BE2C (cell line): ENCODE results near the gene TYW1.
"Not testable (repeated sequence)": the region's sequence is repeated elsewhere in the genome, so short reads cannot be mapped to it uniquely, and the experiment has no call there.

ENCODE experiments used
- DNase-seq: peaks from one replicate; pipeline ENCODE4 v3.0.0-alpha.2; 2020
- H3K27me3 ChIP-seq: fragments of 250-450 bp; sonication (Bioruptor Pico); 2 replicates; pipeline ENCODE4 v1.5.1; 2020; ENCODE audit warnings: mild to moderate bottlenecking
- H3K36me3 ChIP-seq: fragments of 250-450 bp; sonication (Bioruptor Pico); 2 replicates; pipeline ENCODE4 v1.5.1; 2020; ENCODE audit warnings: mild to moderate bottlenecking
- H3K4me1 ChIP-seq: fragments of 250-450 bp; sonication (Bioruptor Pico); 2 replicates; pipeline ENCODE4 v1.5.1; 2020
- H3K4me3 ChIP-seq: 2 replicates; pipeline ENCODE4 v1.5.1; 2011; ENCODE audit warnings: low read depth, low read length
- H3K9me3 ChIP-seq: fragments of 250-450 bp; sonication (Bioruptor Pico); 2 replicates; pipeline ENCODE4 v1.5.1; 2020
- TF ChIP-seq, protein P1 (sequence below): IDR thresholded peaks from 2 replicates; pipeline ENCODE4 v1.5.1; 2012; ENCODE audit warnings: mild to moderate bottlenecking, low read depth, low read length

The TYW1 gene

DNA sequence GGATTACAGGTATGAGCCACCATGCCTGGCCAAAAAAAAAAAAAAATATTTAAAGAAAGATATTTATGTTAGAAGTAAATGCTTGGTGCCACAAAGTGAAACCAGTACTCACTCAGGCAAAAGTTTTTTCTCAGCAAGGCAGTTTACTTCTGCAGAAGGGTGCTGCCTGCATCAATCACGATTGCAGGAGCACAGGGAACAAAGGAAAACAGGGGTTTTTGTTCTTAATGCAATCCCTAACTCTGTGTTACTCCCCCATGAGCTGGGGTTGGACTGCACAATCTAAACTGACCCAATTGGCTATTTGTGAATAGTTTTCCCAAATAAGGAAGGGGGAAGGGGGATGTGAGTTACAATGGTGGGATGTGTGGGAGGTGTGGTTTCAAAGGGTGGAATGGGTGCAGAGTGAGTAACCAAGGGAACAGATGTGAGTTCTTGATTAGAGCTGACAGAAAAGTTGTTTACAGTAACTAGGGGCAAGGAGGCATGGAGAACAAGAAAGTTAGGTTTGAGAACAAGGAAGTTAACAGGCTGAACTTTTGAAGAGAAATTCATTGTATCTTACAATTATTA lies 255.4 kb downstream of the TYW1 start:
- DNase-seq = no peak
- Histone ChIP-seq H3K36me3 (no peaks in the 10 kb centered on the region), H3K9me3 (no peaks in the 10 kb centered on the region), H3K4me3 (no peak overlapping the region), H3K27me3 (no peaks in the 10 kb centered on the region), H3K4me1 (no peaks in the 10 kb centered on the region)
- TF ChIP-seq, protein P1, sequence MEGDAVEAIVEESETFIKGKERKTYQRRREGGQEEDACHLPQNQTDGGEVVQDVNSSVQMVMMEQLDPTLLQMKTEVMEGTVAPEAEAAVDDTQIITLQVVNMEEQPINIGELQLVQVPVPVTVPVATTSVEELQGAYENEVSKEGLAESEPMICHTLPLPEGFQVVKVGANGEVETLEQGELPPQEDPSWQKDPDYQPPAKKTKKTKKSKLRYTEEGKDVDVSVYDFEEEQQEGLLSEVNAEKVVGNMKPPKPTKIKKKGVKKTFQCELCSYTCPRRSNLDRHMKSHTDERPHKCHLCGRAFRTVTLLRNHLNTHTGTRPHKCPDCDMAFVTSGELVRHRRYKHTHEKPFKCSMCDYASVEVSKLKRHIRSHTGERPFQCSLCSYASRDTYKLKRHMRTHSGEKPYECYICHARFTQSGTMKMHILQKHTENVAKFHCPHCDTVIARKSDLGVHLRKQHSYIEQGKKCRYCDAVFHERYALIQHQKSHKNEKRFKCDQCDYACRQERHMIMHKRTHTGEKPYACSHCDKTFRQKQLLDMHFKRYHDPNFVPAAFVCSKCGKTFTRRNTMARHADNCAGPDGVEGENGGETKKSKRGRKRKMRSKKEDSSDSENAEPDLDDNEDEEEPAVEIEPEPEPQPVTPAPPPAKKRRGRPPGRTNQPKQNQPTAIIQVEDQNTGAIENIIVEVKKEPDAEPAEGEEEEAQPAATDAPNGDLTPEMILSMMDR = no peak

DNA sequence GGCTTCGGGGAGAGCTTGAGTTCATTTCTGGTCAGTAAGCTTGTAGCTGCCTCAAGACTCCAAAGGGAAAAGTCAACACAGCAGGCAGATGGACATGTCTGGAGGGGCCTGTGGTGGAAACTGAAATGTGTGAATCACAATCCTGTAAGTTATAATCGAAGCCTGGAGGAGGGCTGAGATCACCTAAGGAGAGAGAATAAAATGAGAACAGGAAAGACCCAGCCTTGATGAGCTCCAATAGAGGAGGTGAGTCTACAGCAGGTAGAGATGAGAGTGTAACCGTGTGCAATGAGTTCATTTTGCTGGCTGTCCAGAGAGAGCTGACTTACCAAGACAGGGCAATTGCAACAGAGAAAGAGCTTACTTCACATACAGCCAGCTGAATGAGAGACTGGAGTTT lies 258.4 kb downstream of the TYW1 start:
- H3K4me1 ChIP-seq, H3K36me3 ChIP-seq, H3K4me3 ChIP-seq, H3K9me3 ChIP-seq, DNase-seq, H3K27me3 ChIP-seq: not testable (repeated sequence)

DNA sequence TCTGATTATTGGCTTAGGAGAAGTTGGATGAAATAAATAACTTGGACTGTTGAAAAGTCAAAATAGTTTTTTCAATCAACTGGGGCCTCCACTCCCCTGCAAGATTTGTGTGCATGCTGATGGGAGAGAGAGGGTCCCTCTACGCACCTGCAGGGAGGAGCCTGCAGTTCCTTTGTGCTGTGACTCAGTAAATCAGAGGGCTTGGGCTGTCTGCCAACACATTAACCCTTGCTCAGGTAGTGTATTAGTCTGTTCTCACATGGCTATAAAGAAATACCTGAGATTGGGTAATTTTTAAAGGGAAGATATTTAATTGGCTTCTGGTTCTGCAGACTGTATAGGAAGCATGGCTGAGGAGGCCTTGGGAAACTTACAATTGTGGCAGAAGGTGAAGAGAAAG lies 261.1 kb downstream of the TYW1 start:
- not testable (repeated sequence) for H3K36me3 ChIP-seq, DNase-seq, H3K9me3 ChIP-seq, H3K4me1 ChIP-seq, H3K4me3 ChIP-seq, H3K27me3 ChIP-seq

DNA sequence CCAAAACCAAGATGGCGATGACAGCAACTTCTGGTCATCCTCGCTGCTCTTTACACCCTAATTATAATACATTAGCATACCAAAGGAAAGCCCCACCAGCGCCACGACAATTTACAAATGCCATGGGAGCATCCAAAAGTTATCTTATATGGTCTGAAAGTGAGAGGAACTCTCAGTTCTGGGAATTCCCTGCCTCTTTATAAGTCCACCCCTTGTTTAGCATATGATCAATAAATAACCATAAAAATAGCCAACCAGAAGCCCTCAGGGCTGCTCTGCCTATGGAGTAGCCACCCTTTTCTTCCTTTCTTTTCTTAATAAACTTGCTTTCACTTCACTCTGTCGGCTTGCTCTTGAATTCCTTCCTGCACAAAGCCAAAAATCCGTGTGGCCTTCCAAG lies 262.7 kb downstream of the TYW1 start:
- not testable (repeated sequence) for H3K9me3 ChIP-seq, DNase-seq, H3K27me3 ChIP-seq, H3K36me3 ChIP-seq, H3K4me1 ChIP-seq, H3K4me3 ChIP-seq

DNA sequence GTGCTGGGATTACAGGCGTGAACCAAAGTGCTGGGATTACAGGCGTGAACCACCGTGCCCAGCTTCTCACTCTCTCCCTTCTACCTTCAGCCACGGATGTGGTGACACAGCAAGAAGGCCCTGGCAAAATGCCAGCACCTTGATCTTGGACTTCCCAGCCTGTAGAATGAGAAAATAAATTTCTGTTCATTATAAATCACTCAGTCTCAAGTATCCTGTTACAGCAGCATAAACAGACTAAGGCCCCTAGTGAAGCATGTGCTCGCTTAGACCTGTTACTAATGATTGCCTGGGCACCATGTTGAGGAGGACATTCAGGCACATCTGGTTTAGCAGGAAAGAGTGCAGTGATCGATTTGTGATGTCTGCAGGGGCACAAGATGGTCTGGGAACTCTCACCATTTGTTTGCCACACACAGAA lies 263.5 kb downstream of the TYW1 start:
- not testable (repeated sequence) for H3K9me3 ChIP-seq, DNase-seq, H3K4me1 ChIP-seq, H3K36me3 ChIP-seq, H3K27me3 ChIP-seq, H3K4me3 ChIP-seq

DNA sequence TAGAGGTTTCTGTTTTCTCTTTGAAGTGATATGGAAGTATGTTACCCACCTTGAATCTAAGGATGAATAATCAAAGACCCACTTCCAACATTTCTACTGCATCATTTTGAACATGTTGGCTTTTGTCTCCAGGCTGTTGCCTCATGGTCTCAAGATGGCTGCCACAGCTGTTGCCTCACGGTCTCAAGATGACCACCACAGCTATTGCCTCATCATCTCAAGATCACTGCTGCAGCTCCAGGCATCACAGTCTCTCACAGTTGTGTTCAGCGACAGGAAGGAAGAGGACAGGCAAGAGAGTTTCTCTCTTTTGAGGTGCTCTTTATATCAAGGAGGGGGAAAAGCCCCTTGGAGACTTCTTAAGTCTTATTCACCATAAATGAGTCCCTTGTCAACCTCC lies 267.4 kb downstream of the TYW1 start:
- not testable (repeated sequence) for H3K36me3 ChIP-seq, H3K4me3 ChIP-seq, H3K4me1 ChIP-seq, DNase-seq, H3K9me3 ChIP-seq, H3K27me3 ChIP-seq

DNA sequence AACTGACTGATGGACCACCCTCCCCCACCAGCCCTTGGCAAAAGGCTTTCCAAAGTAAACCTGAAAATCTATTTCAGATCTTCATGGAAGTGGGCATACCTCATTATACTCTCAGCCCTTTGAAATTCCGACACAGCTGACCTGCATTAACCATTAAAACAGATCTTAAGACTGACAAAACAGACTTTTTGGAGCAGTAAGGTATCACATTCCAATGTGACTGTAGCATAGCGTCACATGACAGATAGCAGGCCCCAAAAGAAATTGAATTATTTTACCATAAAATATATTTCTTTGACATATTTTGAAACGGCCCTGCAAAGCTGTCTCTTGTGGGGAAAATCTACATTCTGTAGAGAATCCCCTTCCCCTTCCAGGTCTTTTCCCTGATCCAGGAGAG lies 269.4 kb downstream of the TYW1 start:
- H3K27me3 ChIP-seq, H3K4me3 ChIP-seq, H3K36me3 ChIP-seq, H3K4me1 ChIP-seq, DNase-seq, H3K9me3 ChIP-seq: not testable (repeated sequence)

DNA sequence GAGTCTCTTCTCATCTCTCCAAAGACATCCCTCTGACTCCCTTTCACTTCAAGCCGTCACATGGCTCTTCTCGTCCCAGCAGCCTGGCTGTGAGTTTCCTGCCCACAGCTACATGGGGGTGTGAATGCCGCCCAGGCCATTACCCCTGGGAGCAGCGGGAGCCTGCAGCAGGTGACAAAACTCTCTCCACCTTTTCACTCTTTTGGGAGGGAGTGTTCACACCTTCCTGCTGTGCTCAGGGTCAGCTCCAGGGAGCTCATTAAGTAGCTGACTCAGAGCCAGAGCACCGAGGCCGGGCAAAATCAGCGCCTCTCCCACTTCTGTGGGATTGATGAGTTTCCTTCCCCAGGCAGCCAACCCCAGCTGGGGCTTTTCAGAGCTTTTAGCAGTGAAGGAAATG lies 271.3 kb downstream of the TYW1 start:
- DNase-seq = no peak
- TF ChIP-seq, protein P1 = no peak
- H3K36me3 ChIP-seq = no peaks in the 10 kb centered on the region
- no peaks in the 10 kb centered on the region for H3K4me1 ChIP-seq
- H3K27me3 ChIP-seq = no peaks in the 10 kb centered on the region
- H3K9me3 ChIP-seq = no peaks in the 10 kb centered on the region
- no peak overlapping the region for H3K4me3 ChIP-seq

DNA sequence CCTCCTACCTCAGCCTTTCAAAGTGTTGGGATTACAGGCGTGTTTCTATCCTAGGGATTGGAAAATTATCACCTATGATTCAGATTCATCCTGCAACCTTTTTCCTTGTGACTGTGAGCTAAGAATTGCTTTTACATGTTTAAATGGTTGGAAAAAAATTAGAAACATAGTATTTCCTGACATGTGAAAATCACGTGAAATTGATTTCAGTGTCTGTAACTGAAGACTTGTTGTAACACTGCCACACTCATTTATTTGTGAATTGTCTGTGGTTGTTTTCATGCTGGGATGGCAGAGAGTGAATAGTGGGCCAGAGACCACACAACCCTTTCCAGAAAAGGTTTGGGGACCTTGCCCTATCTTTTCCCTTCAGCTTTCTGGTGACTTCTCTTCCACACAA lies 273.3 kb downstream of the TYW1 start:
- H3K36me3 ChIP-seq, H3K9me3 ChIP-seq, H3K4me1 ChIP-seq, DNase-seq, H3K27me3 ChIP-seq, H3K4me3 ChIP-seq: not testable (repeated sequence)
